ENCODE measurements around the gene SLC6A5.

The SLC6A5 gene

GRCh38 chr11:20617346-20618005, 18.1 kb downstream of the SLC6A5 start:
- no peak for DNase-seq (ENCODE audit: low read depth in 1 of 2, low spot score in 1 of 2)
- in situ Hi-C loops (cut with HindIII; ENCODE audit: low pct_unique_long_range_greater_than_20kb, low sequenced_read_pairs) = no loop called here
- no peak for TF ChIP-seq JUND (IDR thresholded peaks at IDR 0.05; ENCODE audit: low read depth)

GRCh38 chr11:20618083-20618482, 18.7 kb downstream of the SLC6A5 start:
- in situ Hi-C loops (cut with HindIII; ENCODE audit: low pct_unique_long_range_greater_than_20kb, low sequenced_read_pairs) = no loop called here
- no peak for TF ChIP-seq JUND (IDR thresholded peaks at IDR 0.05; ENCODE audit: low read depth)
- DNase-seq (ENCODE audit: low read depth in 1 of 2, low spot score in 1 of 2) = no peak

DNA sequence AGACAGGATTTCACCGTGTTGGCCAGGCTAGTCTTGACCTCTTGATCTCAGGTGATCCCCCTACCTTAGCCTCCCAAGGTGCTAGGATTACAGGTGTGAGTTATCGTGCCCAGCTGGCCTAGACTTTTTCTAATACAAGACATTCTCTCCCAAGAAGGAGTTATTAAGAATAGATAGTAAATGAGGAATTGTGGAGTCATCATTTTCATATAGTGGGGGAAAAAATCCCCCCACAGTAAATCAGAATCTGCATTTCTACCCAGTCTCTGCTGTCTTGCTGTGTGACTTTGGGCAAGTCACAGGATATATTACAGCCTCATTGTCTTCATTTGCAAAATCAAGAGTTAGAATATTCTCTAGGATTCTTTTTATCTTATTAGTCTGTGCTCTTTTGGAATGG, 21.6 kb downstream of the SLC6A5 start:
- no peak for DNase-seq (ENCODE audit: low read depth in 1 of 2, low spot score in 1 of 2)
- in situ Hi-C loops (cut with HindIII; ENCODE audit: low pct_unique_long_range_greater_than_20kb, low sequenced_read_pairs) = no loop called here
- no peak for TF ChIP-seq JUND (IDR thresholded peaks at IDR 0.05; ENCODE audit: low read depth)

DNA sequence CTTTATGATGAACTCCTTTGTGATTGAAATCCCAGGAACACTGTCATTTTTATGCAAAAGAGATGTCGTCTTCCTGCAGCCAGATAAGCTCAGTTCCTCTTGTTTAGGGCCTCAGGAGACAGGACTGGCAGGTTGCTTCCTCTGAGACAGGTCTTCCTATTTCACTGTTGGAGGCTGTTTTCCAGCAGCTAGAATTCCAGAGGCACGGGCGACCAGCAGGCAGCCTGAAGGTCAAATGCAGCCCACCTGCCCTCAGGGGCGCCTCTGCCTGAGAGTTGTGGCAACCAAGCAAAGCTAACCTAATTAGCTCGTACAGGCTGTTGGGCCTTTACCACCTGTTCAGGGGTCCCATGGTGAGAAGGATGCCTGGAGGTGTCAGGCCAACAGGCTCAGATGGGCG, 22.3 kb downstream of the SLC6A5 start:
- in situ Hi-C loops (cut with HindIII; ENCODE audit: low pct_unique_long_range_greater_than_20kb, low sequenced_read_pairs) = no loop called here

DNA sequence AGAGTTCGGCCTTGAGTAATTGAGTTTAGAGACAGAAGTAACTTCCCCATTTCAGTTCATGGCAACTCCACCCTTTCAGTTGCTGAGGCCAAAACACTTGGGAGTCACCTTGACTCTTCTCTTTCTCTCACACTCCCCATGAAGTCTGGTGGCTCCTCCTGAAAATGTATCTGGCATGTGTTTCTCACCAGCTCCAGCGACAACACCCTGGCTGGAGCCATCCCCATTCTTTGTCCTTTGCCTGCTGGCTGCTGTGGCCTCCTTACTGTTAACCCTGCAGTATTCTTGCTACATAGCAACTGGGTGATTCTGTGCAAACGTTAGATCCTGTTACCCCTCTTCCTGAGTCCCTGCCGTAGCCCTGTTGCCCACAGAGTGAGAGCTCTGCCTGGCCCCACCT, 23.8 kb downstream of the SLC6A5 start:
- DNase-seq (ENCODE audit: low read depth in 1 of 2, low spot score in 1 of 2) = no peak
- TF ChIP-seq JUND (IDR thresholded peaks at IDR 0.05; ENCODE audit: low read depth) = no peak
- in situ Hi-C loops (cut with HindIII; ENCODE audit: low pct_unique_long_range_greater_than_20kb, low sequenced_read_pairs) = no loop called here

More for the DNA sequence above, 22.3 kb downstream of the SLC6A5 start:
- TF ChIP-seq JUND (IDR thresholded peaks at IDR 0.05; ENCODE audit: low read depth) = no peak
- no peak for DNase-seq (ENCODE audit: low read depth in 1 of 2, low spot score in 1 of 2)

DNA sequence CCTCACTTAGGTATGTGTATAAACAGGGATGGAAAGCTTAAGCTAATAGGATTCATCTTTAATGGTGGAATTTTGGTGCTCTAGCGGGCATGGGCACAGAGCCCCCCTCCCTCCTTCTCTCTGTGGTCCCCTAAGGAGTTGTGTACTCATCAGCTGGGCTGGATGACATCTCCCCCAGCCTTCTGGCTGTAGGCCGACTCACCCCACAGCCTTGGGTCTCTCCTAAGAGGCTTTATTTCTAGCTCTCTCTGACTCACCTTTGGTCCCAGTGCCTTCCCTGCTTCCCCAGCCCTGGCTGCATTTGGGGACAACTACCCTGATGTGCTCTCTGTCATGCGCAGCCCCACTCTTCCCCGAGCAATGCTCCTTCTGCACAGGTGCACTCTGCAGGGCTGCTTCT, 26.9 kb downstream of the SLC6A5 start:
- no peak for TF ChIP-seq JUND (IDR thresholded peaks at IDR 0.05; ENCODE audit: low read depth)
- in situ Hi-C loops (cut with HindIII; ENCODE audit: low pct_unique_long_range_greater_than_20kb, low sequenced_read_pairs) = no loop called here
- DNase-seq (ENCODE audit: low read depth in 1 of 2, low spot score in 1 of 2) = no peak

- no peak for DNase-seq (ENCODE audit: low read depth in 1 of 2, low spot score in 1 of 2)
- in situ Hi-C loops (cut with HindIII; ENCODE audit: low pct_unique_long_range_greater_than_20kb, low sequenced_read_pairs) = no loop called here
- TF ChIP-seq JUND (IDR thresholded peaks at IDR 0.05; ENCODE audit: low read depth) = no peak
These were observed 27.6 kb downstream of the SLC6A5 start for GRCh38 chr11:20627026-20627425.

- in situ Hi-C loops (cut with HindIII; ENCODE audit: low pct_unique_long_range_greater_than_20kb, low sequenced_read_pairs) = no loop called here
- TF ChIP-seq JUND (IDR thresholded peaks at IDR 0.05; ENCODE audit: low read depth) = no peak
- DNase-seq (ENCODE audit: low read depth in 1 of 2, low spot score in 1 of 2) = no peak
These were observed 28.3 kb downstream of the SLC6A5 start for GRCh38 chr11:20627701-20628100.

GRCh38 chr11:20631519-20632168, 32.2 kb downstream of the SLC6A5 start:
- TF ChIP-seq JUND (IDR thresholded peaks at IDR 0.05; ENCODE audit: low read depth) = no peak

GRCh38 chr11:20632169-20632532, 32.7 kb downstream of the SLC6A5 start:
- DNase-seq (ENCODE audit: low read depth in 1 of 2, low spot score in 1 of 2) = no peak
- in situ Hi-C loops (cut with HindIII; ENCODE audit: low pct_unique_long_range_greater_than_20kb, low sequenced_read_pairs) = no loop called here
- no peak for TF ChIP-seq JUND (IDR thresholded peaks at IDR 0.05; ENCODE audit: low read depth)

More at GRCh38 chr11:20631519-20632168, 32.2 kb downstream of the SLC6A5 start:
- no peak for DNase-seq (ENCODE audit: low read depth in 1 of 2, low spot score in 1 of 2)
- in situ Hi-C loops (cut with HindIII; ENCODE audit: low pct_unique_long_range_greater_than_20kb, low sequenced_read_pairs) = no loop called here

GRCh38 chr11:20634044-20634443, 34.6 kb downstream of the SLC6A5 start:
- in situ Hi-C loops (cut with HindIII; ENCODE audit: low pct_unique_long_range_greater_than_20kb, low sequenced_read_pairs) = no loop called here
- no peak for TF ChIP-seq JUND (IDR thresholded peaks at IDR 0.05; ENCODE audit: low read depth)
- peak in 1 of 2 experiments; percentile 27 for DNase-seq (ENCODE audit: low read depth in 1 of 2, low spot score in 1 of 2)

DNA sequence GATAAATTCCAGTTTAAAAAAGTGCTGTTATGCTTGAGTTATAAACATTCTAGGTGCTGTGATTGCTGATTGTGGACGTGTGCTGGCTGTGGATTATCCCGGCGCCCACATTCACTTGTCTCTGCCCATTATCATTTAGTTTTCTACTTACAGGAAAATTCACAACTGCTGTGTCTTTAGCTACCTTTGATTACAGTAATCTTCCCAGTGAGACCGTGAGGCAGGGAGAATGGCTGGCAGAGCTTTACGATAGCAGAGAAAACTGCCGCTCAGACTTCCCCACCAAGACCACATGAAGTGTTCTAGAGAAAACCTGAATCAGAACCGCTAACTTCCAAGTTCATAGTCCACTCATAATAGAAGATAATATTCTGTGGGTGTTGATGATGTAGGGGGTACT, 35.4 kb downstream of the SLC6A5 start:
- no peak for DNase-seq (ENCODE audit: low read depth in 1 of 2, low spot score in 1 of 2)
- in situ Hi-C loops (cut with HindIII; ENCODE audit: low pct_unique_long_range_greater_than_20kb, low sequenced_read_pairs) = no loop called here
- TF ChIP-seq JUND (IDR thresholded peaks at IDR 0.05; ENCODE audit: low read depth) = no peak

- TF ChIP-seq JUND (IDR thresholded peaks at IDR 0.05; ENCODE audit: low read depth) = no peak
- DNase-seq (ENCODE audit: low read depth in 1 of 2, low spot score in 1 of 2) = no peak
- in situ Hi-C loops (cut with HindIII; ENCODE audit: low pct_unique_long_range_greater_than_20kb, low sequenced_read_pairs) = no loop called here
These were observed 38.7 kb downstream of the SLC6A5 start for GRCh38 chr11:20638074-20638473.

GRCh38 chr11:20639688-20640087, 40.3 kb downstream of the SLC6A5 start:
- in situ Hi-C loops (cut with HindIII; ENCODE audit: low pct_unique_long_range_greater_than_20kb, low sequenced_read_pairs) = no loop called here
- no peak for TF ChIP-seq JUND (IDR thresholded peaks at IDR 0.05; ENCODE audit: low read depth)
- no peak for DNase-seq (ENCODE audit: low read depth in 1 of 2, low spot score in 1 of 2)

Data from T47D (cell line).